Astrocyte (in vitro differentiated cells and primary cell): ENCODE measurements around the gene EGFL8.

Source experiments
- EZH2 ChIP-seq: IDR thresholded peaks from 2 replicates; pipeline ENCODE4 v1.6.1; 2012; ENCODE audit warnings: mild to moderate bottlenecking, low read length, inconsistent platforms; ENCODE audit not compliant: insufficient read depth
- TF ChIP-seq, protein P1 (sequence below): IDR thresholded peaks from 2 replicates; pipeline ENCODE4 v1.5.1; 2011; ENCODE audit warnings: low read depth, mild to moderate bottlenecking, inconsistent platforms, low read length, moderate library complexity; ENCODE audit not compliant: insufficient read depth

- TF ChIP-seq, protein P1, sequence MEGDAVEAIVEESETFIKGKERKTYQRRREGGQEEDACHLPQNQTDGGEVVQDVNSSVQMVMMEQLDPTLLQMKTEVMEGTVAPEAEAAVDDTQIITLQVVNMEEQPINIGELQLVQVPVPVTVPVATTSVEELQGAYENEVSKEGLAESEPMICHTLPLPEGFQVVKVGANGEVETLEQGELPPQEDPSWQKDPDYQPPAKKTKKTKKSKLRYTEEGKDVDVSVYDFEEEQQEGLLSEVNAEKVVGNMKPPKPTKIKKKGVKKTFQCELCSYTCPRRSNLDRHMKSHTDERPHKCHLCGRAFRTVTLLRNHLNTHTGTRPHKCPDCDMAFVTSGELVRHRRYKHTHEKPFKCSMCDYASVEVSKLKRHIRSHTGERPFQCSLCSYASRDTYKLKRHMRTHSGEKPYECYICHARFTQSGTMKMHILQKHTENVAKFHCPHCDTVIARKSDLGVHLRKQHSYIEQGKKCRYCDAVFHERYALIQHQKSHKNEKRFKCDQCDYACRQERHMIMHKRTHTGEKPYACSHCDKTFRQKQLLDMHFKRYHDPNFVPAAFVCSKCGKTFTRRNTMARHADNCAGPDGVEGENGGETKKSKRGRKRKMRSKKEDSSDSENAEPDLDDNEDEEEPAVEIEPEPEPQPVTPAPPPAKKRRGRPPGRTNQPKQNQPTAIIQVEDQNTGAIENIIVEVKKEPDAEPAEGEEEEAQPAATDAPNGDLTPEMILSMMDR, result no peak
- no peak for TF ChIP-seq EZH2
These were observed 19.8 kb downstream of the EGFL8 start, which contains the start of gene AGER for GRCh38 chr6:32184084-32184640.
